ENCODE data around the gene KIFC3. TPM values are rescaled to one million over a fixed set of nuclear protein-coding genes. Genes with fewer than 3 reads are reported as not detected.
"Not testable (repeated sequence)": the region's sequence is repeated elsewhere in the genome, so short reads cannot be mapped to it uniquely, and the experiment has no call there.

The KIFC3 gene
- total RNA-seq, 8 experiments from 2014 or later: 2.7 to 32.4 (median 8.2) TPM

DNA sequence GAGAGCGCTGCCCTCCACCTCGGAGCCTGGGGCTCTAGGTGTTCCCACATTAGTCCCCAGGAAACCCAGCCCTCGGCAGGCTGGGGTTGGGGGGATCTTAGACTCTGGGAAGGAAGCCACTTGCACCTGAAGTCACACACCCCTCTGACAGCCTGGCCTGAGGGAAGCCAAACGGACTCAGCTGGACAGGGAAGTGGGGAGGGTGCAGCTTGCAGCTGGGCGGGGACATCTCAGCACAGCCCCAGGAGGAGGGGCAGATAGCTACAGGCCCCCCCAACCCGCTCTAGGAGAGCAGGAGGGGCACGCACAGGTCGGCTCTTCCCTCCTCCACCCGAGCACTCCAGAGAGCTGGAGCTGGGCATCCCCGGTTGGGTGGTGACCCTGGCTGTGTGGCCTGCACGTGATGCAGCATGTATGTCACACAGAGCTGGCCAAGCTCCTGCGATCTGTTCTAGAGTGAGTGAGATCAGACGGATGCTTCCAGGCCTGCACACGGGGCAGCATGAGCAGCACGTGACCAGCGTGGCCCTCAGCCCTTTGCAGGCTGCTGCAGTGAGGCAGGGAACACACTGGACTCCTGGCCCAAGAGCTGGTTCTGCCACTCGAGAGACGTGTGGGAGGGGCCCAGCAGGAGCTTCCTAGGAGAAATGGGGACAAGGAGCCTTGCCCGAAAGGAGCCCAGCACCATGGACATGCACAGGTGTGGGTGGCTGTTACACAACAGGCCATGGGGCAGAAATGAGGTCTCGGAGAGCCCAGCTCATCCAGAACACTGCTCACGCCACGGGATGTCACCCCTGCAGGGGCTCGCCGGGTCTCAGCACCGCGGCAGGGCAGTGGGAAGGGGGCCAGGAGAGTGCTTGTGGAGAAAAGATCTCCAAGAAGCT, 15.4 kb downstream of the KIFC3 start:
- WGBS, 10 experiments: 60 to 83% (median 60%) methylated on average over 1 to 4 of the region's 26 CpGs; no CpG with 5 or more reads in 7 of the 10 experiments
- in situ Hi-C loops (cut with MboI; ENCODE audit: low pct_unique_long_range_greater_than_20kb in 2 of 9, low sequenced_read_pairs in 9 of 9, unreplicated experiment in 9 of 9): loop anchor here in 3 of 9 experiments (25.0 kb wide), 2 partner anchors 200 to 225 kb away; partner anchors contain the start of genes USB1 (in 1 of the 3) and ZNF319 (in 1 of the 3)
- Histone ChIP-seq H3K4me1 (replicated peaks in 1 of 2) (peaks cover 8 to 10% of the 10 kb centered on the region in 2 donors), H3K4me3 (no peak overlapping the region), H3K27ac (peak overlapping the region in 1 of 2 donors; percentile 69)
- peak; percentile 77 to 98 (median 97) for ATAC-seq (replicated peaks in 6 of 8)

DNA sequence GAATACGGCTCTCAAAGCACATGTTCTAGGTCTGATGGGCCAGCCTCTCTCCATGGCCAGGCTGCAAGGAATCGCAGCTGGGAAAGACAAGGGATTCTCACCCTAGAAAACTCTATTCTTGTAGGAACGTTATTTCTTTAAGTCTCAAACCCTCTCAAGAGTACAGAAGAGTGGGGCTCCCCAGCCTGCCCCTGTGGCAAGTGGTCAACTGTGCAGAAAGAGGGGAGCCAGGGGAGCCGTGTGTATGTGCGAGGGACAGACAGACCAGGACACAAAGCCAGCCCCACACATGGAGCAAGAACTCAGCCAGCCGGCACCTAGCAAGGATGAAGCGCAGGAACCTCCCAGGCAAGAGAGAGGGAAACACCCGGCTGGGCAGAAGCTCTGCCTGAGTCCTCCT, 16.4 kb downstream of the KIFC3 start:
- no peak overlapping the region for H3K4me3 ChIP-seq
- WGBS, 10 experiments: 60 to 100% (median 85%) methylated on average over 1 to 5 of the region's 8 CpGs; no CpG with 5 or more reads in 4 of the 10 experiments
- in situ Hi-C loops (cut with MboI; ENCODE audit: low pct_unique_long_range_greater_than_20kb in 2 of 9, low sequenced_read_pairs in 9 of 9, unreplicated experiment in 9 of 9): loop anchor here in 3 of 9 experiments (25.0 kb wide), 2 partner anchors 201 to 226 kb away; partner anchors contain the start of genes USB1 (in 1 of the 3) and ZNF319 (in 1 of the 3)
- H3K4me1 ChIP-seq (replicated peaks in 1 of 2): peaks cover 8 to 10% of the 10 kb centered on the region in 2 donors
- no peak for ATAC-seq (replicated peaks in 6 of 8)
- H3K27ac ChIP-seq: no peak overlapping the region

GRCh38 chr16:57785385-57785784, 16.9 kb downstream of the KIFC3 start:
- Histone ChIP-seq H3K4me1 (replicated peaks in 1 of 2) (peaks cover 8 to 10% of the 10 kb centered on the region in 2 donors), H3K4me3 (no peak overlapping the region), H3K27ac (no peak overlapping the region)
- ATAC-seq (replicated peaks in 6 of 8): no peak
- WGBS, 10 experiments: 45% methylated on average over 4 of the region's 10 CpGs; no CpG with 5 or more reads in 9 of the 10 experiments
- in situ Hi-C loops (cut with MboI; ENCODE audit: low pct_unique_long_range_greater_than_20kb in 2 of 9, low sequenced_read_pairs in 9 of 9, unreplicated experiment in 9 of 9): loop anchor here in 3 of 9 experiments (25.0 kb wide), 2 partner anchors 202 to 227 kb away; partner anchors contain the start of genes USB1 (in 1 of the 3) and ZNF319 (in 1 of the 3)

DNA sequence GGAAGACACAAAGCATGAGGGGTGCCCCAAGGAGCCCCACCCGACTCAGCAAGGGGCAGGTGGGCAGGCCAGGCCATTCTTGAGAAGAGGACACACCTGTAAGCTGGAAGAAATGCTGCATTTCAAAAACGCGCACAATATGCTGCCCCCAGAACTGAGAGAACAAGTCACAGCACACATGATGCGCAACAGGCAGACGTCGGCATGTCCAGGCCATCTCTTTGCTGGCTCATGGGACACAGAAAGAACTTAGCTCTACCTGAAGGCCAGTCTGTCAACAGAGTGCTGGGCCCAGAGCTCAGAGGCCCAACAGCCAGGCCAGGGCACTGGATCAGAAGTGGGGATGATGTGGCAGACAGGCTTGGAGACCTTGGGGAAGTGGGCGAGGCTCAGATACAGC, 18.0 kb downstream of the KIFC3 start:
- Histone ChIP-seq H3K27ac (no peak overlapping the region), H3K4me1 (replicated peaks in 1 of 2) (peaks cover 8 to 10% of the 10 kb centered on the region in 2 donors), H3K4me3 (no peak overlapping the region)
- 40 to 100% (median 84%) methylated on average over 1 to 6 of the region's 7 CpGs; no CpG with 5 or more reads in 3 of the 10 experiments for WGBS, 10 experiments
- in situ Hi-C loops (cut with MboI; ENCODE audit: low pct_unique_long_range_greater_than_20kb in 2 of 9, low sequenced_read_pairs in 9 of 9, unreplicated experiment in 9 of 9): loop anchor here in 3 of 9 experiments (25.0 kb wide), 2 partner anchors 203 to 228 kb away; partner anchors contain the start of genes USB1 (in 1 of the 3) and ZNF319 (in 1 of the 3)
- ATAC-seq (replicated peaks in 6 of 8): no peak

DNA sequence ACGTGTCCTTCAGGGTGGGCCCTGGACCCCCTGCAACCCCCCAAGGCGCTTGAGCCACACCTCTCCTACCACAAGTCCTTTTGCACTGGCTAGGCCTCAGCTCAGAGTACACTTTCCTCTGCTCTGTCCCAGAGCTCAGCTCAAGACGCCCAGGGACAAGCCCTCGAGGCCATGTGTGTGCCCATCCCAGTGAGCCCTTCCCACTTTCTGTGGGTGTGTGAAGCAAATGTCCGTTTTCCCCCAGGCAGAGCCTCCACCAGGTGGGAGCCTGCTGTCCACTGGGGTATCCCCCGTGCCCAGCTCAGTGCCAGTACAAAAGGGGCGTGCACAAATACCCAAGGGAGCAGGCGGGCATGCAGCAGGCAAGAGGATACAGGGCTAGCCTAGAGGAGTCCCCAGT, 18.4 kb downstream of the KIFC3 start:
- H3K4me1 ChIP-seq (replicated peaks in 1 of 2): peaks cover 8 to 10% of the 10 kb centered on the region in 2 donors
- ATAC-seq (replicated peaks in 6 of 8): peak in 1 of 8 experiments; percentile 12
- H3K27ac ChIP-seq: no peak overlapping the region
- WGBS, 10 experiments: 60 to 100% (median 91%) methylated on average over 1 to 4 of the region's 8 CpGs; no CpG with 5 or more reads in 5 of the 10 experiments
- in situ Hi-C loops (cut with MboI; ENCODE audit: low pct_unique_long_range_greater_than_20kb in 2 of 9, low sequenced_read_pairs in 9 of 9, unreplicated experiment in 9 of 9): loop anchor here in 3 of 9 experiments (25.0 kb wide), 2 partner anchors 203 to 228 kb away; partner anchors contain the start of genes USB1 (in 1 of the 3) and ZNF319 (in 1 of the 3)
- no peak overlapping the region for H3K4me3 ChIP-seq

DNA sequence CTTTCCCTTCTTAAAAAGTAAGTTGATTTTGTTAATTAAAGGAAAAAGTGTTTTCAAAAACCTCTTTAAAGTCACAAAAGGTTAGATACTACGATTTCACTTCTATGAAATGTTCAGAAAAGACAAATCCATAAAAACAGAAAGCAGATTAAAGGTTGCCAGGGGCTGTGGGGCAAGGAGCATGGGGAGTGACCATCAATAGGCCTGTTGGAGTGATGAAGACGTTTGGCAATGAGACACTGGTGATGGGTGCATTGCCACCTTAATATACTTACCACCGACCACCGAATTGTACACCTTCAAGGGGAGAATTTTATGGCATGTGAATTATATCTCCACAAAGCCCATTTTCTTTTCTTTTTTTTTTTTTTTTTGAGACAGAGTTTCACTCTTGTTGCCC, 19.2 kb downstream of the KIFC3 start:
- in situ Hi-C loops (cut with MboI; ENCODE audit: low pct_unique_long_range_greater_than_20kb in 2 of 9, low sequenced_read_pairs in 9 of 9, unreplicated experiment in 9 of 9): loop anchor here in 3 of 9 experiments (25.0 kb wide), 2 partner anchors 204 to 229 kb away; partner anchors contain the start of genes USB1 (in 1 of the 3) and ZNF319 (in 1 of the 3)
- WGBS, 10 experiments: 59 to 93% (median 76%) methylated on average over 1 to 4 of the region's 4 CpGs
- no peak overlapping the region for H3K27ac ChIP-seq
- no peak overlapping the region for H3K4me3 ChIP-seq
- no peak for ATAC-seq (replicated peaks in 6 of 8)
- peaks cover 8 to 10% of the 10 kb centered on the region in 2 donors for H3K4me1 ChIP-seq (replicated peaks in 1 of 2)

DNA sequence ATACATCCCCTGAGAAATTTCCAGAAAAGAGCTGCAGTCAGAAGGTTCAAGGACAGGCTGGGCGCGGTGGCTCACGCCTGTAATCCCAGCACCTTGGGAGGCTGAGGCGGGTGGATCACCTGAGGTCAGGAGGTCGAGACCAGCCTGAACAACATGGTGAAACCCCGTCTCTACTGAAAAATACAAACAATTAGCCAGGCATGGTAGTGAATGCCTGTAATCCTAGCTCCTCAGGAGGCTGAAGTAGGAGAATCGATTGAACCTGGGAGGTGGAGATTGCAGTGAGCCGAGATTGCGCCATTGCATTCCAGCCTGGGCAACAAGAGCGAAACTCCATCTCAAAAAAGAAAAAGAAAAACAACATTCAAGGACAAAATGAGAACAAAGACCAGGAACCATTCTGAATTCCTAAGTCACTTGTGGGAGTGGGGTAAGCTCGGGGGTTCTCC, 19.7 kb downstream of the KIFC3 start:
- WGBS, 10 experiments: 40 to 100% (median 80%) methylated on average over 1 to 10 of the region's 11 CpGs; no CpG with 5 or more reads in 1 of the 10 experiments
- not testable (repeated sequence) for H3K27ac ChIP-seq; H3K4me3 ChIP-seq; ATAC-seq (replicated peaks in 6 of 8)
- in situ Hi-C loops (cut with MboI; ENCODE audit: low pct_unique_long_range_greater_than_20kb in 2 of 9, low sequenced_read_pairs in 9 of 9, unreplicated experiment in 9 of 9): loop anchor here in 3 of 9 experiments (25.0 kb wide), 2 partner anchors 205 to 230 kb away; partner anchors contain the start of genes USB1 (in 1 of the 3) and ZNF319 (in 1 of the 3)
- peaks cover 8 to 10% of the 10 kb centered on the region in 2 donors for H3K4me1 ChIP-seq (replicated peaks in 1 of 2)

GRCh38 chr16:57781741-57782606, 20.3 kb downstream of the KIFC3 start:
- peak in 1 of 8 experiments; percentile 12 for ATAC-seq (replicated peaks in 6 of 8)
- Histone ChIP-seq H3K4me3 (no peak overlapping the region), H3K4me1 (replicated peaks in 1 of 2) (peaks cover 5 to 7% of the 10 kb centered on the region in 2 donors), H3K27ac (peak overlapping the region in 1 of 2 donors; percentile 19)
- in situ Hi-C loops (cut with MboI; ENCODE audit: low pct_unique_long_range_greater_than_20kb in 2 of 9, low sequenced_read_pairs in 9 of 9, unreplicated experiment in 9 of 9): loop anchor here in 3 of 9 experiments (25.0 kb wide), 2 partner anchors 205 to 230 kb away; partner anchors contain the start of genes USB1 (in 1 of the 3) and ZNF319 (in 1 of the 3)
- WGBS, 10 experiments: 69 to 100% (median 92%) methylated on average over 2 to 8 of the region's 10 CpGs; no CpG with 5 or more reads in 2 of the 10 experiments

GRCh38 chr16:57781349-57781740, 20.9 kb downstream of the KIFC3 start:
- no peak for ATAC-seq (replicated peaks in 6 of 8)
- Histone ChIP-seq H3K4me3 (no peak overlapping the region), H3K27ac (no peak overlapping the region), H3K4me1 (replicated peaks in 1 of 2) (peaks cover 0 to 2% of the 10 kb centered on the region in 2 donors)
- 100% methylated on average over 1 of the region's 1 CpG; no CpG with 5 or more reads in 8 of the 10 experiments for WGBS, 10 experiments
- in situ Hi-C loops (cut with MboI; ENCODE audit: low pct_unique_long_range_greater_than_20kb in 2 of 9, low sequenced_read_pairs in 9 of 9, unreplicated experiment in 9 of 9): loop anchor here in 3 of 9 experiments (25.0 kb wide), 2 partner anchors 206 to 231 kb away; partner anchors contain the start of genes USB1 (in 1 of the 3) and ZNF319 (in 1 of the 3)

DNA sequence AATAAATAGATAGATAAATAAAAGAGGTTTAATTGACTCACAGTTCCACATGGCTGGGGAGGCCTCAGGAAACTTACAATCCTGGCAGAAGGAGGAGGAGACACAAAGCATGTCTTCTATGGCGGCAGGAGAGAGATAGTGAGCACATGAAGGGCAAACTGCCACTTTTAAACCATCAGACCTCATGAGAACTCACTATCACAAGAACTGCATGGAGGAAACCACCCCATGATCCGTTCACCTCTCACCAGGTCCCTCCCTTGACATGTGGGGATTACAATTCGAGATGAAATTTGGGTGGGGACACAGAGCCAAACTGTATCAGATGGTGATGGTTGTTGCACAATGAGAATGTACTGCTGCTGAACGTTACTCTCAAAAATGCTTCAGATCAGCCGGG, 22.5 kb downstream of the KIFC3 start:
- not testable (repeated sequence) for H3K4me1 ChIP-seq (replicated peaks in 1 of 2); H3K27ac ChIP-seq; H3K4me3 ChIP-seq; ATAC-seq (replicated peaks in 6 of 8)
- in situ Hi-C loops (cut with MboI; ENCODE audit: low pct_unique_long_range_greater_than_20kb in 2 of 9, low sequenced_read_pairs in 9 of 9, unreplicated experiment in 9 of 9): loop anchor here in 3 of 9 experiments (25.0 kb wide), 2 partner anchors 207 to 232 kb away; partner anchors contain the start of genes USB1 (in 1 of the 3) and ZNF319 (in 1 of the 3)
- 80 to 100% (median 92%) methylated on average over 1 to 3 of the region's 5 CpGs; no CpG with 5 or more reads in 2 of the 10 experiments for WGBS, 10 experiments

DNA sequence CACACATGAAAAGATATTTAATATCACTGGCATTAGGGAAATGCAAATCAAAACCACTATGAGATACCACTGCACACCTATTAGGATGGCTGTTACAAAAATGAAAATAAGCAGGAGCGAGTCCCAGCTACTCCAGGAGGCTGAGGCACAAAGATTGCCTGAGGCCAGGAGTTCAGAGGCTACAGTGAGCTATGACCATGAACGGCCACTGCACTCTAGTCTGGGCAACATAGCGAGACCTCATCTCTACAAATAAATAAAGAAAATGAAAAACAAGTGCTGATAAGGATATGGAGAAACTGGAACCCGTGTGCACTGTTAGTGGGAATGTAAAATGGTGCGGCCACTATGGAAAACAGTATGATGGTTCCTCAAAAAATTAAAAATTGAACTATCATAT, 23.6 kb downstream of the KIFC3 start:
- ATAC-seq (replicated peaks in 6 of 8): no peak
- no peak overlapping the region for H3K4me3 ChIP-seq
- H3K27ac ChIP-seq: no peak overlapping the region
- 73 to 100% (median 88%) methylated on average over 1 to 5 of the region's 5 CpGs; no CpG with 5 or more reads in 3 of the 10 experiments for WGBS, 10 experiments
- in situ Hi-C loops (cut with MboI; ENCODE audit: low pct_unique_long_range_greater_than_20kb in 2 of 9, low sequenced_read_pairs in 9 of 9, unreplicated experiment in 9 of 9): loop anchor here in 3 of 9 experiments (25.0 kb wide), 2 partner anchors 209 to 234 kb away; partner anchors contain the start of genes USB1 (in 1 of the 3) and ZNF319 (in 1 of the 3)
- H3K4me1 ChIP-seq (replicated peaks in 1 of 2): peaks cover 0 to 8% of the 10 kb centered on the region in 2 donors

All from motor neuron (in vitro differentiated cells).